GF-D8 (cell line): ENCODE data around the gene BRD1.
"Not testable (repeated sequence)": the region's sequence is repeated elsewhere in the genome, so short reads cannot be mapped to it uniquely, and the experiment has no call there.

ENCODE experiments used
- DNase-seq: peaks from one replicate; lab custom pipeline; 2025; lab: John Stamatoyannopoulos, UW

The BRD1 gene

GRCh38 chr22:49768077-49768910, 59.4 kb downstream of the BRD1 start:
- DNase-seq, result no peak

GRCh38 chr22:49767355-49768062, 60.2 kb downstream of the BRD1 start:
- peak; percentile 15 for DNase-seq

- DNase-seq, result no peak
Observed at GRCh38 chr22:49765951-49766350, 61.7 kb downstream of the BRD1 start.

- DNase-seq, result no peak
Observed at GRCh38 chr22:49765091-49765771, 62.4 kb downstream of the BRD1 start.

- DNase-seq, result no peak
Observed at GRCh38 chr22:49764127-49764581, 63.5 kb downstream of the BRD1 start.

GRCh38 chr22:49763696-49764095, 64.0 kb downstream of the BRD1 start:
- no peak for DNase-seq

GRCh38 chr22:49763138-49763537, 64.5 kb downstream of the BRD1 start:
- no peak for DNase-seq

- not testable (repeated sequence) for DNase-seq
Observed at GRCh38 chr22:49762571-49762970, 65.1 kb downstream of the BRD1 start.

GRCh38 chr22:49761836-49762235, 65.8 kb downstream of the BRD1 start:
- no peak for DNase-seq

GRCh38 chr22:49760630-49761571, 66.8 kb downstream of the BRD1 start:
- DNase-seq, result peak; percentile 16

GRCh38 chr22:49760280-49760629, 67.4 kb downstream of the BRD1 start:
- no peak for DNase-seq

GRCh38 chr22:49756676-49757075, 71.0 kb downstream of the BRD1 start:
- no peak for DNase-seq

GRCh38 chr22:49756201-49756600, 71.5 kb downstream of the BRD1 start:
- DNase-seq, result no peak

GRCh38 chr22:49755631-49756001, 72.1 kb downstream of the BRD1 start:
- no peak for DNase-seq

GRCh38 chr22:49754696-49755630, 72.7 kb downstream of the BRD1 start:
- DNase-seq, result no peak

GRCh38 chr22:49753961-49754695, 73.5 kb downstream of the BRD1 start:
- DNase-seq, result no peak

- DNase-seq, result no peak
Observed at GRCh38 chr22:49753276-49753890, 74.3 kb downstream of the BRD1 start.

GRCh38 chr22:49752598-49753091, 75.0 kb downstream of the BRD1 start:
- no peak for DNase-seq

- DNase-seq, result no peak
Observed at GRCh38 chr22:49751966-49752597, 75.6 kb downstream of the BRD1 start.
